GM23338 (cell line): ENCODE data around the gene CHST13. TPM values are rescaled to one million over a fixed set of nuclear protein-coding genes. Genes with fewer than 3 reads are reported as not detected.

ENCODE experiments used
- ATAC-seq: fragments of 200-7000 bp; cut with Tn5 transposase; 3 replicates; pipeline ENCODE4 v1.9.1; 2020
- DNase-seq: peaks from one replicate; pipeline ENCODE4 v3.0.0-alpha.2; 2015; ENCODE audit warnings: low spot score
- H2AFZ ChIP-seq: fragments of 200-600 bp; sonication (generic); 2 replicates; pipeline ENCODE4 v1.8.0; 2016; ENCODE audit warnings: antibody characterized with exemption, mild to moderate bottlenecking, moderate library complexity
- H3F3A ChIP-seq: fragments of 200-600 bp; sonication (generic); replicated peaks from 2 replicates; pipeline ENCODE4 v1.8.0; 2017; ENCODE audit warnings: antibody characterized with exemption, mixed run types, low read depth
- H3K27ac ChIP-seq: fragments of 200-600 bp; sonication (generic); 2 replicates; pipeline ENCODE4 v1.6.1; 2016; ENCODE audit warnings: low read depth
- H3K27me3 ChIP-seq: fragments of 200-600 bp; sonication (generic); 2 replicates; pipeline ENCODE4 v1.8.0; 2016; ENCODE audit warnings: mild to moderate bottlenecking, mixed run types, moderate library complexity; ENCODE audit not compliant: insufficient read depth
- H3K36me3 ChIP-seq: fragments of 200-600 bp; sonication (generic); 2 replicates; pipeline ENCODE4 v1.8.0; 2016; ENCODE audit warnings: mild to moderate bottlenecking; ENCODE audit not compliant: insufficient read depth
- H3K4me1 ChIP-seq: fragments of 200-600 bp; sonication (generic); 2 replicates; pipeline ENCODE4 v1.8.0; 2016; ENCODE audit warnings: mild to moderate bottlenecking, moderate library complexity; ENCODE audit not compliant: insufficient read depth
- H3K4me2 ChIP-seq: fragments of 200-600 bp; sonication (generic); 2 replicates; pipeline ENCODE4 v1.7.1; 2017; ENCODE audit warnings: mixed run types
- H3K4me3 ChIP-seq: fragments of 200-600 bp; sonication (generic); 2 replicates; pipeline ENCODE4 v1.6.1; 2016; ENCODE audit warnings: mixed run types
- H3K79me2 ChIP-seq: fragments of 200-600 bp; sonication (generic); replicated peaks from 2 replicates; pipeline ENCODE4 v1.8.0; 2017; ENCODE audit warnings: mild to moderate bottlenecking; ENCODE audit not compliant: insufficient read depth
- H3K9me2 ChIP-seq: fragments of 200-600 bp; sonication (generic); 2 replicates; pipeline ENCODE4 v1.8.0; 2017; ENCODE audit not compliant: insufficient read depth
- H4K20me1 ChIP-seq: fragments of 200-600 bp; sonication (generic); replicated peaks from 2 replicates; pipeline ENCODE4 v1.8.0; 2017; ENCODE audit warnings: mild to moderate bottlenecking; ENCODE audit not compliant: insufficient read depth
- H3K27ac Mint-ChIP-seq: 2 replicates; pipeline ENCODE4 v1.8.0; 2020; ENCODE audit warnings: inconsistent platforms, mild to moderate bottlenecking, moderate library complexity, mixed read lengths
- H3K27me3 Mint-ChIP-seq: 3 replicates; pipeline ENCODE4 v1.8.0; 2022; ENCODE audit warnings: low read depth, mild to moderate bottlenecking, moderate library complexity, mixed read lengths, inconsistent platforms; ENCODE audit not compliant: insufficient read depth, poor library complexity
- H3K36me3 Mint-ChIP-seq: 3 replicates; pipeline ENCODE4 v1.8.0; 2021; ENCODE audit warnings: low read depth, mild to moderate bottlenecking, inconsistent platforms, moderate library complexity, mixed read lengths
- H3K4me1 Mint-ChIP-seq: 3 replicates; pipeline ENCODE4 v1.8.0; 2020; ENCODE audit warnings: mild to moderate bottlenecking, inconsistent platforms, mixed read lengths
- H3K4me3 Mint-ChIP-seq: 3 replicates; pipeline ENCODE4 v1.8.0; 2021; ENCODE audit warnings: moderate library complexity, mild to moderate bottlenecking, inconsistent platforms, mixed read lengths
- H3K9me3 Mint-ChIP-seq: 3 replicates; pipeline ENCODE4 v1.8.0; 2020; ENCODE audit warnings: moderate library complexity, mild to moderate bottlenecking, inconsistent platforms, mixed read lengths
- CREB1 ChIP-seq: fragments of 250-450 bp; sonication (Bioruptor Pico); IDR thresholded peaks from 2 replicates; pipeline ENCODE4 v1.5.0; 2020; ENCODE audit warnings: low read depth, mild to moderate bottlenecking, moderate library complexity
- CTCF ChIP-seq, 2 experiments: fragments of 200-600 bp in 1 of 2; sonication (generic) in 1 of 2; conservative IDR thresholded peaks; 2 replicates each; pipeline versions ENCODE4 v1.5.1 to v1.6.1; 2016 to 2017; ENCODE audit warnings: antibody characterized with exemption in 2 of 2, low read depth in 2 of 2, mild to moderate bottlenecking in 2 of 2, moderate library complexity in 1 of 2
- ETS1 ChIP-seq: IDR thresholded peaks from 2 replicates; pipeline ENCODE4 v1.6.1; 2016; ENCODE audit warnings: antibody characterized with exemption
- EZH2phosphoT487 ChIP-seq: fragments of 200-600 bp; sonication (generic); IDR thresholded peaks from one replicate; pipeline ENCODE4 v1.8.1; 2018; ENCODE audit warnings: antibody characterized with exemption; ENCODE audit not compliant: unreplicated experiment
- NANOG ChIP-seq: IDR thresholded peaks from 2 replicates; pipeline ENCODE4 v1.6.1; 2016; ENCODE audit warnings: antibody characterized with exemption, borderline replicate concordance
- POLR2AphosphoS5 ChIP-seq: IDR thresholded peaks from 2 replicates; pipeline ENCODE4 v1.6.1; 2016; ENCODE audit warnings: antibody characterized with exemption, low read depth
- STAT1 ChIP-seq: IDR thresholded peaks from one replicate; pipeline ENCODE4 v1.6.1; 2016; ENCODE audit warnings: antibody characterized with exemption; ENCODE audit not compliant: unreplicated experiment
- ZNF331 ChIP-seq: fragments of 250-450 bp; sonication (Bioruptor Pico); IDR thresholded peaks from 2 replicates; pipeline ENCODE4 v1.5.0; 2020; ENCODE audit warnings: low read depth, mild to moderate bottlenecking, moderate library complexity
- polyA plus RNA-seq: library from polyadenylated mRNA; unstranded; fragments of >200 nt; fragmentation: Nextera tagmentation; extraction: Ambion mirVana; gene quantifications from 2 replicates; pipeline ENCODE4 v1.2.1, GENCODE V29; 2016
- total RNA-seq: library from RNA; depleted of rRNA; stranded (reverse); fragments of >200 nt; shearing (Covaris generic); gene quantifications from 2 replicates; pipeline ENCODE4 v1.2.3, GENCODE V29; 2014
- TF ChIP-seq, protein P1 (sequence below): fragments of 250-450 bp; sonication (Bioruptor Pico); IDR thresholded peaks from 2 replicates; pipeline ENCODE4 v1.5.0; 2020; ENCODE audit warnings: mild to moderate bottlenecking, moderate library complexity
- TF ChIP-seq, protein P2 (sequence below): IDR thresholded peaks from one replicate; pipeline ENCODE4 v1.6.1; 2018; ENCODE audit warnings: antibody characterized with exemption; ENCODE audit not compliant: unreplicated experiment

The CHST13 gene
- total and polyA plus RNA-seq, 2 experiments from 2014 or later = 3.7 to 8.4 TPM

GRCh38 chr3:126535636-126536035 lies 11.7 kb downstream of the CHST13 start:
- H3K27ac ChIP-seq = no peak overlapping the region
- Mint-ChIP-seq H3K4me1 (no peaks in the 10 kb centered on the region), H3K4me3 (no peak overlapping the region), H3K27ac (no peak overlapping the region), H3K36me3 (peaks cover 3% of the 10 kb centered on the region; the same call in 1 of the 3 replicates), H3K27me3 (peaks cover 6% of the 10 kb centered on the region), H3K9me3 (no peaks in the 10 kb centered on the region)
- no peaks in the 10 kb centered on the region for H3K4me1 ChIP-seq
- no peaks in the 10 kb centered on the region for H4K20me1 ChIP-seq
- no peaks in the 10 kb centered on the region for H3K79me2 ChIP-seq
- no peaks in the 10 kb centered on the region for H3K9me2 ChIP-seq
- H2AFZ ChIP-seq = no peak overlapping the region
- H3K27me3 ChIP-seq = 0 out of 2 replicates have a peak, but pooled peaks cover 2% of the 10 kb centered on the region
- TF ChIP-seq STAT1 (no peak), POLR2AphosphoS5 (no peak), CREB1 (CRISPR knock-in tag) (no peak), ZNF331 (CRISPR knock-in tag) (no peak), EZH2phosphoT487 (no peak), CTCF (conservative IDR thresholded peaks at IDR 0.05; ENCODE audit: low read depth in 2 of 2) (no peak), ETS1 (no peak), NANOG (no peak)
- TF ChIP-seq, protein P1, sequence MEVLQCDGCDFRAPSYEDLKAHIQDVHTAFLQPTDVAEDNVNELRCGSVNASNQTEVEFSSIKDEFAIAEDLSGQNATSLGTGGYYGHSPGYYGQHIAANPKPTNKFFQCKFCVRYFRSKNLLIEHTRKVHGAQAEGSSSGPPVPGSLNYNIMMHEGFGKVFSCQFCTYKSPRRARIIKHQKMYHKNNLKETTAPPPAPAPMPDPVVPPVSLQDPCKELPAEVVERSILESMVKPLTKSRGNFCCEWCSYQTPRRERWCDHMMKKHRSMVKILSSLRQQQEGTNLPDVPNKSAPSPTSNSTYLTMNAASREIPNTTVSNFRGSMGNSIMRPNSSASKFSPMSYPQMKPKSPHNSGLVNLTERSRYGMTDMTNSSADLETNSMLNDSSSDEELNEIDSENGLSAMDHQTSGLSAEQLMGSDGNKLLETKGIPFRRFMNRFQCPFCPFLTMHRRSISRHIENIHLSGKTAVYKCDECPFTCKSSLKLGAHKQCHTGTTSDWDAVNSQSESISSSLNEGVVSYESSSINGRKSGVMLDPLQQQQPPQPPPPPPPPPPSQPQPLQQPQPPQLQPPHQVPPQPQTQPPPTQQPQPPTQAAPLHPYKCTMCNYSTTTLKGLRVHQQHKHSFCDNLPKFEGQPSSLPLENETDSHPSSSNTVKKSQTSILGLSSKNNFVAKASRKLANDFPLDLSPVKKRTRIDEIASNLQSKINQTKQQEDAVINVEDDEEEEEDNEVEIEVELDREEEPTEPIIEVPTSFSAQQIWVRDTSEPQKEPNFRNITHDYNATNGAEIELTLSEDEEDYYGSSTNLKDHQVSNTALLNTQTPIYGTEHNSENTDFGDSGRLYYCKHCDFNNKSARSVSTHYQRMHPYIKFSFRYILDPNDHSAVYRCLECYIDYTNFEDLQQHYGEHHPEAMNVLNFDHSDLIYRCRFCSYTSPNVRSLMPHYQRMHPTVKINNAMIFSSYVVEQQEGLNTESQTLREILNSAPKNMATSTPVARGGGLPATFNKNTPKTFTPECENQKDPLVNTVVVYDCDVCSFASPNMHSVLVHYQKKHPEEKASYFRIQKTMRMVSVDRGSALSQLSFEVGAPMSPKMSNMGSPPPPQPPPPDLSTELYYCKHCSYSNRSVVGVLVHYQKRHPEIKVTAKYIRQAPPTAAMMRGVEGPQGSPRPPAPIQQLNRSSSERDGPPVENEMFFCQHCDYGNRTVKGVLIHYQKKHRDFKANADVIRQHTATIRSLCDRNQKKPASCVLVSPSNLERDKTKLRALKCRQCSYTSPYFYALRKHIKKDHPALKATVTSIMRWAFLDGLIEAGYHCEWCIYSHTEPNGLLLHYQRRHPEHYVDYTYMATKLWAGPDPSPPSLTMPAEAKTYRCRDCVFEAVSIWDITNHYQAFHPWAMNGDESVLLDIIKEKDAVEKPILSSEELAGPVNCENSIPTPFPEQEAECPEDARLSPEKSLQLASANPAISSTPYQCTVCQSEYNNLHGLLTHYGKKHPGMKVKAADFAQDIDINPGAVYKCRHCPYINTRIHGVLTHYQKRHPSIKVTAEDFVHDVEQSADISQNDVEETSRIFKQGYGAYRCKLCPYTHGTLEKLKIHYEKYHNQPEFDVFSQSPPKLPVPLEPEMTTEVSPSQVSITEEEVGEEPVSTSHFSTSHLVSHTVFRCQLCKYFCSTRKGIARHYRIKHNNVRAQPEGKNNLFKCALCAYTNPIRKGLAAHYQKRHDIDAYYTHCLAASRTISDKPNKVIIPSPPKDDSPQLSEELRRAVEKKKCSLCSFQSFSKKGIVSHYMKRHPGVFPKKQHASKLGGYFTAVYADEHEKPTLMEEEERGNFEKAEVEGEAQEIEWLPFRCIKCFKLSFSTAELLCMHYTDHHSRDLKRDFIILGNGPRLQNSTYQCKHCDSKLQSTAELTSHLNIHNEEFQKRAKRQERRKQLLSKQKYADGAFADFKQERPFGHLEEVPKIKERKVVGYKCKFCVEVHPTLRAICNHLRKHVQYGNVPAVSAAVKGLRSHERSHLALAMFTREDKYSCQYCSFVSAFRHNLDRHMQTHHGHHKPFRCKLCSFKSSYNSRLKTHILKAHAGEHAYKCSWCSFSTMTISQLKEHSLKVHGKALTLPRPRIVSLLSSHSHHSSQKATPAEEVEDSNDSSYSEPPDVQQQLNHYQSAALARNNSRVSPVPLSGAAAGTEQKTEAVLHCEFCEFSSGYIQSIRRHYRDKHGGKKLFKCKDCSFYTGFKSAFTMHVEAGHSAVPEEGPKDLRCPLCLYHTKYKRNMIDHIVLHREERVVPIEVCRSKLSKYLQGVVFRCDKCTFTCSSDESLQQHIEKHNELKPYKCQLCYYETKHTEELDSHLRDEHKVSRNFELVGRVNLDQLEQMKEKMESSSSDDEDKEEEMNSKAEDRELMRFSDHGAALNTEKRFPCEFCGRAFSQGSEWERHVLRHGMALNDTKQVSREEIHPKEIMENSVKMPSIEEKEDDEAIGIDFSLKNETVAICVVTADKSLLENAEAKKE (CRISPR knock-in tag) = no peak
- TF ChIP-seq, protein P2, sequence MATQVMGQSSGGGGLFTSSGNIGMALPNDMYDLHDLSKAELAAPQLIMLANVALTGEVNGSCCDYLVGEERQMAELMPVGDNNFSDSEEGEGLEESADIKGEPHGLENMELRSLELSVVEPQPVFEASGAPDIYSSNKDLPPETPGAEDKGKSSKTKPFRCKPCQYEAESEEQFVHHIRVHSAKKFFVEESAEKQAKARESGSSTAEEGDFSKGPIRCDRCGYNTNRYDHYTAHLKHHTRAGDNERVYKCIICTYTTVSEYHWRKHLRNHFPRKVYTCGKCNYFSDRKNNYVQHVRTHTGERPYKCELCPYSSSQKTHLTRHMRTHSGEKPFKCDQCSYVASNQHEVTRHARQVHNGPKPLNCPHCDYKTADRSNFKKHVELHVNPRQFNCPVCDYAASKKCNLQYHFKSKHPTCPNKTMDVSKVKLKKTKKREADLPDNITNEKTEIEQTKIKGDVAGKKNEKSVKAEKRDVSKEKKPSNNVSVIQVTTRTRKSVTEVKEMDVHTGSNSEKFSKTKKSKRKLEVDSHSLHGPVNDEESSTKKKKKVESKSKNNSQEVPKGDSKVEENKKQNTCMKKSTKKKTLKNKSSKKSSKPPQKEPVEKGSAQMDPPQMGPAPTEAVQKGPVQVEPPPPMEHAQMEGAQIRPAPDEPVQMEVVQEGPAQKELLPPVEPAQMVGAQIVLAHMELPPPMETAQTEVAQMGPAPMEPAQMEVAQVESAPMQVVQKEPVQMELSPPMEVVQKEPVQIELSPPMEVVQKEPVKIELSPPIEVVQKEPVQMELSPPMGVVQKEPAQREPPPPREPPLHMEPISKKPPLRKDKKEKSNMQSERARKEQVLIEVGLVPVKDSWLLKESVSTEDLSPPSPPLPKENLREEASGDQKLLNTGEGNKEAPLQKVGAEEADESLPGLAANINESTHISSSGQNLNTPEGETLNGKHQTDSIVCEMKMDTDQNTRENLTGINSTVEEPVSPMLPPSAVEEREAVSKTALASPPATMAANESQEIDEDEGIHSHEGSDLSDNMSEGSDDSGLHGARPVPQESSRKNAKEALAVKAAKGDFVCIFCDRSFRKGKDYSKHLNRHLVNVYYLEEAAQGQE = no peak
- no peak overlapping the region for H3K4me3 ChIP-seq
- no peaks in the 10 kb centered on the region for H3F3A ChIP-seq
- no peaks in the 10 kb centered on the region for H3K36me3 ChIP-seq
- DNase-seq = no peak
- no peak overlapping the region for H3K4me2 ChIP-seq
- ATAC-seq = no peak
